ENCODE measurements around the gene DHX38. TPM values are rescaled to one million over a fixed set of nuclear protein-coding genes. Genes with fewer than 3 reads are reported as not detected.

DHX38 gene
- total RNA-seq, 4 donors from 2014 or later: 59.0 to 70.2 (median 62.8) TPM

- Histone ChIP-seq H3K27ac (replicated peaks in 1 of 4) (no peak overlapping the region), H3K9me3 (no peaks in the 10 kb centered on the region), H3K36me3 (peaks cover 100% of the 10 kb centered on the region in 4 donors), H3K4me1 (no peaks in the 10 kb centered on the region), H3K27me3 (no peaks in the 10 kb centered on the region), H3K4me3 (no peak overlapping the region)
- intact Hi-C loops (cut with DNase I): no loop called here
- WGBS: 96% methylated on average over 10 of the region's 12 CpGs
- no peak for DNase-seq (ENCODE audit: extremely low spot score)
- no peak for TF ChIP-seq CTCF (IDR thresholded peaks at IDR 0.05)
- no peak for TF ChIP-seq POLR2AphosphoS5 (IDR thresholded peaks at IDR 0.05)
- TF ChIP-seq POLR2A (IDR thresholded peaks at IDR 0.05; ENCODE audit: low read depth): no peak
- no peak for TF ChIP-seq EP300 (IDR thresholded peaks at IDR 0.05)
Measured at GRCh38 chr16:72105978-72106377, 12.3 kb downstream of the DHX38 start.

GRCh38 chr16:72107371-72107770 lies 13.7 kb downstream of the DHX38 start:
- TF ChIP-seq POLR2A (IDR thresholded peaks at IDR 0.05; ENCODE audit: low read depth) (no peak), EP300 (IDR thresholded peaks at IDR 0.05) (no peak), POLR2AphosphoS5 (IDR thresholded peaks at IDR 0.05) (no peak), CTCF (IDR thresholded peaks at IDR 0.05) (no peak)
- no peak for DNase-seq (ENCODE audit: extremely low spot score)
- Histone ChIP-seq H3K9me3 (no peaks in the 10 kb centered on the region), H3K27me3 (no peaks in the 10 kb centered on the region), H3K4me3 (no peak overlapping the region), H3K27ac (replicated peaks in 1 of 4) (no peak overlapping the region), H3K4me1 (no peaks in the 10 kb centered on the region), H3K36me3 (peaks cover 100% of the 10 kb centered on the region in 4 donors)
- 90% methylated on average over 17 of the region's 17 CpGs for WGBS
- intact Hi-C loops (cut with DNase I): no loop called here

- no peaks in the 10 kb centered on the region for H3K9me3 ChIP-seq
- DNase-seq (ENCODE audit: extremely low spot score): no peak
- intact Hi-C loops (cut with DNase I): no loop called here
- H3K36me3 ChIP-seq: peaks cover 95 to 100% (median 98%) of the 10 kb centered on the region in 4 donors
- no peak overlapping the region for H3K27ac ChIP-seq (replicated peaks in 1 of 4)
- H3K27me3 ChIP-seq: no peaks in the 10 kb centered on the region
- no peak overlapping the region for H3K4me3 ChIP-seq
- H3K4me1 ChIP-seq: no peaks in the 10 kb centered on the region
- no peak for TF ChIP-seq CTCF (IDR thresholded peaks at IDR 0.05)
- TF ChIP-seq EP300 (IDR thresholded peaks at IDR 0.05): no peak
- TF ChIP-seq POLR2A (IDR thresholded peaks at IDR 0.05; ENCODE audit: low read depth): no peak
- TF ChIP-seq POLR2AphosphoS5 (IDR thresholded peaks at IDR 0.05): no peak
- WGBS: 91% methylated on average over 14 of the region's 16 CpGs
Measured at GRCh38 chr16:72108353-72109102, 14.9 kb downstream of the DHX38 start.

- Histone ChIP-seq H3K27me3 (no peaks in the 10 kb centered on the region), H3K27ac (replicated peaks in 1 of 4) (no peak overlapping the region), H3K4me1 (no peaks in the 10 kb centered on the region), H3K4me3 (no peak overlapping the region), H3K36me3 (peaks cover 87 to 96% (median 92%) of the 10 kb centered on the region in 4 donors), H3K9me3 (no peaks in the 10 kb centered on the region)
- intact Hi-C loops (cut with DNase I): no loop called here
- no peak for TF ChIP-seq POLR2AphosphoS5 (IDR thresholded peaks at IDR 0.05)
- no peak for TF ChIP-seq POLR2A (IDR thresholded peaks at IDR 0.05; ENCODE audit: low read depth)
- no peak for TF ChIP-seq CTCF (IDR thresholded peaks at IDR 0.05)
- no peak for TF ChIP-seq EP300 (IDR thresholded peaks at IDR 0.05)
- 93% methylated on average over 12 of the region's 12 CpGs for WGBS
- DNase-seq (ENCODE audit: extremely low spot score): no peak
Measured at GRCh38 chr16:72109300-72109699, 15.7 kb downstream of the DHX38 start.

All from esophagus muscularis mucosa (tissue), 4 donors.